GM12878 (cell line): ENCODE measurements around the gene PLEK2. TPM values are rescaled to one million over a fixed set of nuclear protein-coding genes. Genes with fewer than 3 reads are reported as not detected.

Experiments
- ATAC-seq: fragments of 200-7000 bp; cut with Tn5 transposase; 3 replicates; pipeline ENCODE4 v1.9.1; 2020; ENCODE audit warnings: mild to moderate bottlenecking, moderate library complexity
- BruUV-seq: library from RNA; stranded (reverse); fragments of 400-500 nt; replicated peaks from 2 replicates; lab custom pipeline; 2021; lab: Mats Ljungman, UMichigan
- CTCF ChIA-PET: fragments of 300-600 bp; sonication (Branson Sonifier 250); formaldehyde crosslinking; extraction: SDS; loops from one replicate; lab custom pipeline; 2021; ENCODE audit warnings: inconsistent platforms; lab: Yijun Ruan, JAX
- POLR2A ChIA-PET: fragments of 350-600 bp; formaldehyde crosslinking; extraction: SDS; loops from one replicate; lab custom pipeline; 2021; ENCODE audit warnings: inconsistent platforms; lab: Charles Lee
- RAD21 ChIA-PET: fragments of 300-600 bp; sonication (Branson Sonifier 250); formaldehyde crosslinking; loops from one replicate; lab custom pipeline; 2023; ENCODE audit warnings: antibody characterized with exemption; ENCODE audit not compliant: unreplicated experiment; lab: Charles Lee
- SMC1A ChIA-PET: fragments of 300-600 bp; sonication (Branson Sonifier 250); formaldehyde crosslinking; loops from one replicate; lab custom pipeline; 2023; ENCODE audit not compliant: unreplicated experiment, uncharacterized antibody; lab: Charles Lee
- DNase-seq: peaks from one replicate; pipeline ENCODE4 v3.0.0-alpha.2; 2011; ENCODE audit warnings: low read depth, low spot score
- FAIRE-seq: peaks from 3 replicates; lab custom pipeline; 2011; peaks lifted over from hg19 to GRCh38; lab: Jason Lieb, UNC
- H2AFZ ChIP-seq: 2 replicates; pipeline ENCODE4 v1.6.0; 2011; ENCODE audit warnings: low read depth, low read length, control low read depth; ENCODE audit not compliant: control insufficient read depth
- H3K27ac ChIP-seq: 2 replicates; pipeline ENCODE4 v1.5.1; 2011; ENCODE audit warnings: control low read depth; ENCODE audit not compliant: control insufficient read depth, insufficient read depth
- H3K27me3 ChIP-seq, 2 experiments: replicated peaks in 1 of 2; 2 replicates each; pipeline versions ENCODE4 v1.6.0 to v1.6.1; 2011; ENCODE audit warnings: low read length in 1 of 2; ENCODE audit not compliant: control insufficient read depth in 2 of 2, insufficient read depth in 2 of 2
- H3K36me3 ChIP-seq, 2 experiments: 2 replicates each; pipeline ENCODE4 v1.5.1; 2011; ENCODE audit warnings: low read length in 1 of 2; ENCODE audit not compliant: control insufficient read depth in 2 of 2, insufficient read depth in 2 of 2
- H3K4me1 ChIP-seq: 2 replicates; pipeline ENCODE4 v1.6.1; 2011; ENCODE audit warnings: mild to moderate bottlenecking, low read length, moderate library complexity, mixed read lengths; ENCODE audit not compliant: control insufficient read depth, insufficient read depth
- H3K4me2 ChIP-seq: 2 replicates; pipeline ENCODE4 v1.6.0; 2011; ENCODE audit warnings: control low read depth; ENCODE audit not compliant: control insufficient read depth, insufficient read depth
- H3K4me3 ChIP-seq: fragments of 200-600 bp; sonication (generic); 2 replicates; pipeline ENCODE4 v1.5.1; 2016
- H3K79me2 ChIP-seq: 2 replicates; pipeline ENCODE4 v1.6.0; 2011; ENCODE audit warnings: low read length; ENCODE audit not compliant: control insufficient read depth, insufficient read depth
- H3K9ac ChIP-seq: 2 replicates; pipeline ENCODE4 v1.8.0; 2011; ENCODE audit warnings: low read length, control low read depth, mixed read lengths; ENCODE audit not compliant: control insufficient read depth, insufficient read depth
- H3K9me3 ChIP-seq: replicated peaks from 3 replicates; pipeline ENCODE4 v1.5.1; 2011; ENCODE audit warnings: mild to moderate bottlenecking, low read length; ENCODE audit not compliant: control insufficient read depth, insufficient read depth
- H4K20me1 ChIP-seq: 2 replicates; pipeline ENCODE4 v1.6.0; 2011; ENCODE audit not compliant: control insufficient read depth, insufficient read depth
- ATF7 ChIP-seq: fragments of 450-650 bp; IDR thresholded peaks from 2 replicates; pipeline ENCODE4 v1.6.1; 2016; ENCODE audit warnings: low read depth, mild to moderate bottlenecking
- ETV6 ChIP-seq, 2 experiments: fragments of 450-650 bp in 1 of 2; IDR thresholded peaks in 1 of 2; conservative IDR thresholded peaks in 1 of 2; 2 replicates each; pipeline ENCODE4 v1.6.1; 2014; ENCODE audit warnings: antibody characterized with exemption in 1 of 2, borderline replicate concordance in 1 of 2, low read depth in 1 of 2, mild to moderate bottlenecking in 1 of 2, moderate library complexity in 1 of 2
- FOS ChIP-seq: IDR thresholded peaks from 3 replicates; pipeline ENCODE4 v1.6.1; 2011; ENCODE audit warnings: borderline replicate concordance; ENCODE audit not compliant: insufficient read length; ENCODE audit errors: extremely low read depth
- IRF3 ChIP-seq: fragments of 450-650 bp; IDR thresholded peaks from 2 replicates; pipeline ENCODE4 v1.6.1; 2014; ENCODE audit warnings: mild to moderate bottlenecking
- JUNB ChIP-seq: IDR thresholded peaks from 2 replicates; pipeline ENCODE4 v1.6.1; 2016; ENCODE audit warnings: antibody characterized with exemption, mild to moderate bottlenecking
- MEF2B ChIP-seq: fragments of 450-650 bp; IDR thresholded peaks from 2 replicates; pipeline ENCODE4 v1.6.1; 2018; ENCODE audit warnings: mild to moderate bottlenecking, moderate library complexity; ENCODE audit not compliant: partially characterized antibody, poor library complexity, severe bottlenecking
- MYB ChIP-seq: fragments of 150-350 bp; IDR thresholded peaks from 2 replicates; pipeline ENCODE4 v1.6.1; 2014; ENCODE audit warnings: mild to moderate bottlenecking, low read depth, low read length, borderline replicate concordance
- PAX8 ChIP-seq: fragments of 450-650 bp; IDR thresholded peaks from 2 replicates; pipeline ENCODE4 v1.6.1; 2017; ENCODE audit warnings: mild to moderate bottlenecking, moderate library complexity
- PML ChIP-seq: IDR thresholded peaks from 2 replicates; pipeline ENCODE4 v1.6.1; 2012; ENCODE audit warnings: low read length, inconsistent platforms
- POLR2A ChIP-seq: IDR thresholded peaks from 2 replicates; pipeline ENCODE4 v1.6.1; 2011; ENCODE audit warnings: low read depth, mild to moderate bottlenecking, low read length
- RCOR1 ChIP-seq: conservative IDR thresholded peaks from 2 replicates; pipeline ENCODE4 v1.6.1; 2012; ENCODE audit warnings: low read depth, low read length, improper control_type of control experiment
- SREBF1 ChIP-seq: IDR thresholded peaks from 2 replicates; pipeline ENCODE4 v1.6.1; 2012; ENCODE audit warnings: mild to moderate bottlenecking, low read length
- STAT1 ChIP-seq: fragments of 450-650 bp; conservative IDR thresholded peaks from 2 replicates; pipeline ENCODE4 v1.6.1; 2014; ENCODE audit warnings: antibody characterized with exemption, mild to moderate bottlenecking
- SUZ12 ChIP-seq: fragments of 200-600 bp; sonication (generic); IDR thresholded peaks from one replicate; pipeline ENCODE4 v1.6.1; 2018; ENCODE audit warnings: antibody characterized with exemption, mild to moderate bottlenecking; ENCODE audit not compliant: unreplicated experiment
- TARDBP ChIP-seq: IDR thresholded peaks from 2 replicates; pipeline ENCODE4 v1.6.1; 2016; ENCODE audit warnings: borderline replicate concordance
- YY1 ChIP-seq: IDR thresholded peaks from 2 replicates; pipeline ENCODE4 v1.6.1; 2011; ENCODE audit warnings: low read depth, mild to moderate bottlenecking, low read length
- WGBS: methylation state at CpG from one replicate; pipeline ENCODE4 v1.1.6; 2016; ENCODE audit warnings: low lambda C conversion rate; ENCODE audit not compliant: insufficient replicate concordance, insufficient coverage; ENCODE audit errors: missing lambda C conversion rate; 5-methylcytosine and 5-hydroxymethylcytosine counted together
- in situ Hi-C: fragments of 300-500 bp; cut with MboI; formaldehyde crosslinking; loops from 9 replicates; pipeline ENCODE4 v1.14.3; 2018; ENCODE audit warnings: mixed read lengths
- intact Hi-C: fragments of 100-400 bp; cut with micrococcal nuclease; formaldehyde crosslinking; loops from one replicate; pipeline ENCODE4 v1.14.2; 2022; ENCODE audit not compliant: unreplicated experiment
- polyA plus RNA-seq, 11 experiments: library from polyadenylated mRNA; depleted of rRNA in 4 of 11; unstranded in 6 of 11; stranded (reverse) in 5 of 11; fragments of >200 nt; fragmentation: Nextera tagmentation in 4 of 11; fragmentation: Illumina TruSeq in 1 of 11; extraction: Ambion mirVana in 4 of 11; extraction: Trizol in 1 of 11; gene quantifications; 1 replicate in 1 of 11; 2 replicates in 10 of 11; pipeline versions ENCODE4 v1.2.1 to v1.2.3, GENCODE V29; 2011 to 2016; ENCODE audit warnings: inconsistent platforms in 2 of 11, missing spikeins in 2 of 11, low read depth in 1 of 11
- total RNA-seq, 4 experiments: library from RNA; depleted of rRNA in 3 of 4; stranded (reverse); fragments of >200 nt in 3 of 4; fragmentation: Illumina TruSeq in 1 of 4; extraction: Trizol in 1 of 4; gene quantifications; 2 replicates each; pipeline versions ENCODE4 v1.2.1 to v1.2.3, GENCODE V29; 2013 to 2021

Gene PLEK2
- total and polyA plus RNA-seq, 10 of the 15 experiments (the other 5 are each of a cell fraction or from before 2014, with no cell fraction given) = 0.08 to 0.20 TPM; not detected in 8

GRCh38 chr14:67436006-67436866, 24.3 kb upstream of the PLEK2 start:
- Histone ChIP-seq H3K27ac (no peak overlapping the region), H3K27me3 (peaks cover 0 to 2% of the 10 kb centered on the region in 2 experiments; a peak in 3 of 4 replicates), H3K79me2 (no peaks in the 10 kb centered on the region), H3K9me3 (no peaks in the 10 kb centered on the region), H2AFZ (no peak overlapping the region), H3K4me3 (no peak overlapping the region), H3K4me2 (no peak overlapping the region), H3K36me3 (no peaks in the 10 kb centered on the region), H3K4me1 (no peaks in the 10 kb centered on the region), H4K20me1 (no peaks in the 10 kb centered on the region), H3K9ac (no peak overlapping the region)
- POLR2A ChIA-PET = no interaction called here
- 43% methylated on average over 10 of the region's 10 CpGs for WGBS
- FAIRE-seq = no peak
- SMC1A ChIA-PET = interaction anchor here (0.6 to 1.3 kb wide), 2 partner anchors 78 to 122 kb away, joined by 3 read pairs; no protein-coding TSS in a partner anchor
- BruUV-seq = no TSS peak
- RAD21 ChIA-PET = interaction anchor here (0.8 to 1.2 kb wide), 2 partner anchors 89 to 134 kb away, joined by 3 read pairs; no protein-coding TSS in a partner anchor
- in situ Hi-C loops = no loop called here
- DNase-seq = no peak
- ATAC-seq = no peak; the same call in 2 of the 3 replicates
- intact Hi-C loops = no loop called here
- TF ChIP-seq RCOR1 (no peak), STAT1 (no peak), POLR2A (no peak), PML (no peak), PAX8 (no peak), YY1 (no peak), FOS (no peak), MYB (no peak), ATF7 (no peak), IRF3 (no peak), JUNB (no peak), ETV6 (conservative IDR thresholded peaks at IDR 0.05 in 1 of 2, IDR thresholded peaks at IDR 0.05 in 1 of 2; ENCODE audit: borderline replicate concordance in 1 of 2, low read depth in 1 of 2) (no peak), SREBF1 (no peak), SUZ12 (no peak), TARDBP (no peak), MEF2B (no peak)
- CTCF ChIA-PET = interaction anchor here (1.0 to 1.8 kb wide), 5 partner anchors 9 to 267 kb away, joined by 3 to 11 read pairs (median 3); no protein-coding TSS in a partner anchor
